Bladder microvascular endothelial cell (primary cell): ENCODE measurements around the gene CRYBB1. TPM values are rescaled to one million over a fixed set of nuclear protein-coding genes. Genes with fewer than 3 reads are reported as not detected.

Source experiments
- total RNA-seq: library from RNA; depleted of rRNA; stranded (reverse); fragments of >200 nt; gene quantifications from 2 replicates; pipeline ENCODE4 v1.2.3, GENCODE V29; 2014

Gene CRYBB1
- total RNA-seq = not detected in 2 replicates

DNA sequence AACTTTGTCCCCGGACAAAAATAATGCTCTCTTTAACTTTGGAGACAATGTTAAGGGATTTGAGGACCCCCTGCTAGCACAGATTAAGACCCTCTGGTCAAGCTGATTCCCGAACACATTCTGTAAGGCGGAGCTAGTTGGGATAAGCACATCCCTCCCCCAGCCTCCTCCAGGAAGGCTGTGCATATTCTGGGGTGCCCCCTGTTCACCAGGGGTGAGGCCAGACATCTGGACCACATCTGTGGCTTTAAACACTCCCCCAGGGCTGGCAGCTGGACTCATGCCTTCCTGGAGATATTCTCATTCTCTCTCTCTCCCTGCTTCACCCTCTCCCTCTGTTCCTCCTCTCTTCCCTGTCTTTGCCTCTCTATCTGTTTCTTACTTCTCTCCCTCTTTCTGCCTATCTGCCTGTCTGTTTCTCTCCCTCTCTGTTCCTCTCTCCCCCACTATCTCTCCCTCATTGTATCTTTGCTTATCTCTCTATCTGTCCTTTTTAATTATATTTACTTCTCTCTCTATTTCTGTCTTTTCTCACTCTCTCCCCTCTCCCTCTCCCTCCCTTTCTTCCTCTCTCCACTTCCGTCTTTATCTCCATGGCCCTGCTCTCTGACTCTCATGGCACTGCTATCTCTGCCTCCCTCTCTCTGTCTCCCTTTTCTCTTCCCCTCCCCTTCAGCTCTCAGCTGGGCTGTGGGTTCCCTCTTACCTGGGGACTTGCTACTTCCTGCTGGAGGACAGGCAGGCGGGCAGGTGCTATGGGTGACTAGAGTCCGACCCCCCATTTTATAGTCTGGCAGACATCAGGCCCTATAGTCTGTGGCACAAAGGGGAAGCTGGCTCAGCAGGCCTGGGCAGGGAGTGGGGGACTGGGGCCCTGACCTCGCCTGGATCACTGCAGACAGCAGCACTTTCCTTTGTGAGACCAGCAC lies at the start of gene CRYBB1:
CRYBB1 (minus strand) TSS at position 757 of the 929 bp plus-strand sequence. CDS start 1,708 bp downstream, outside the sequence.

DNA sequence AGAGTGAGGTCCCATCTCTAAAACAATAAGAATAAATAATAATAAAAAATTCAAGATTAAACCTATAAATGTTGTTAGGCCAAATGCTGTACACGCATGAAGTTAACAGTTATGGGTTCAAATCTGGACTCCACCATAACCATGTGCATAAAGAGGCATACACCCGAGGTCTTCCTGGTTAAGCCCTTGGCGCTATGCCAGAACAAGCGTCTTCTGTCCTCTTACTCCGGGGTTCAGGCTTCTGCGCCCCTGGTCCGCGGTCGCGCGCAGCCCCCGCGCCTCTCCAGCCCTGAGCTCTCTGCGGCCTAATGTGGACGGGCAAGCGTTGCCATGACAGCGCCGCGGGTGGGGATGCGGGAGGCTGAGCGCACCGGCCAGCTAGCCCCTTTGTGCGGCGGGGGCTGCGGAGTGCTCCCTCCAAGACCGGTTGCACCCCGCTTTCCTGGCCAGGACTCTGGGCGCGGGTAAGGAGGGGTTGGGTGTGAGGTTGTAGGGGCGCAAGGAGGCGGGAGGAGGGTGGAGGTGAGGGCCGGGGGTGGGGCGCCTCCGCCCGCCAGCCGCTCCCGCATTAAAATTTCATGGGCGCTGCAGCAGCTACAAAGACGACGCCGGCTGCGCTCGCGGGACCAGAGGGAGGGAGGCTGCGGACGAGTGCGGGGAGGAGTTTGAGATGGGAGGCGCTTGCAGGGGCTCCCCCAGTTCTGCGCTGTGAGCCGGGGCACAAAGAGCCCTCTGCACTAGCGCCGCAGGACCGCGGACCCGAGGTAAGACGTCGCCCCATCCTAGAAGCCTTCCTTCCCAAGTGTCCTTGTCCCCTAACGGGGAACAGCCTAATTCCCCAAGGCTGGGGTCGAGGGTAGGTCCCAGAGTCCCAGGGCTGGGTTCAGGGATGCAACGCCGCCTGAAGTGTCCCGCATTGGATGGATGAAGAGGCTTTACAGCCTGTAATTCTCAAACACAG lies 39.3 kb upstream of the CRYBB1 start, which contains the start of gene MIAT:
MIAT (plus strand) TSS at position 698 of the 961 bp plus-strand sequence.

DNA sequence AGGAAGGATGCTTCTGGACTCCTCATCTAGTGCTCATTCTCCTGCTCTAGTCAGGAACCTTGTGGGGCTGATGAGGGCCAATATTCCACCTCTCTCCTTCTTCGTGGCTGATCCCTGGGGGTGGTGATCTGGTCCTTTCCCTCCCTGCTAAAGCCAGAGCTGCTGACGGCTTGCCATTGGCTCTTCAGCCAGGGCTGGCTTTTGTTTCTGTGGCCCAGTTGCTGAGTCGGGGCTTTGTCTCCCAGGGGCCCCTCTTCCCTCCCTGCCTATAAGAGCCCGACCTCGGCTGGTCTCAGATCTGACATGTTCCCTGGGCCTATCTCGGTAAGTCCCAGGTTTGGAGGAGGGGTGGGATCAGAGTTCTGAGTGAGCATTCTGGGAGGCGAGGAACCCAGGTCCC lies 3.8 kb upstream of the CRYBB1 start, which contains the start of gene CRYBA4:
CRYBA4 (plus strand) TSS at position 301 of the 400 bp plus-strand sequence. CDS start 634 bp downstream, outside the sequence.

DNA sequence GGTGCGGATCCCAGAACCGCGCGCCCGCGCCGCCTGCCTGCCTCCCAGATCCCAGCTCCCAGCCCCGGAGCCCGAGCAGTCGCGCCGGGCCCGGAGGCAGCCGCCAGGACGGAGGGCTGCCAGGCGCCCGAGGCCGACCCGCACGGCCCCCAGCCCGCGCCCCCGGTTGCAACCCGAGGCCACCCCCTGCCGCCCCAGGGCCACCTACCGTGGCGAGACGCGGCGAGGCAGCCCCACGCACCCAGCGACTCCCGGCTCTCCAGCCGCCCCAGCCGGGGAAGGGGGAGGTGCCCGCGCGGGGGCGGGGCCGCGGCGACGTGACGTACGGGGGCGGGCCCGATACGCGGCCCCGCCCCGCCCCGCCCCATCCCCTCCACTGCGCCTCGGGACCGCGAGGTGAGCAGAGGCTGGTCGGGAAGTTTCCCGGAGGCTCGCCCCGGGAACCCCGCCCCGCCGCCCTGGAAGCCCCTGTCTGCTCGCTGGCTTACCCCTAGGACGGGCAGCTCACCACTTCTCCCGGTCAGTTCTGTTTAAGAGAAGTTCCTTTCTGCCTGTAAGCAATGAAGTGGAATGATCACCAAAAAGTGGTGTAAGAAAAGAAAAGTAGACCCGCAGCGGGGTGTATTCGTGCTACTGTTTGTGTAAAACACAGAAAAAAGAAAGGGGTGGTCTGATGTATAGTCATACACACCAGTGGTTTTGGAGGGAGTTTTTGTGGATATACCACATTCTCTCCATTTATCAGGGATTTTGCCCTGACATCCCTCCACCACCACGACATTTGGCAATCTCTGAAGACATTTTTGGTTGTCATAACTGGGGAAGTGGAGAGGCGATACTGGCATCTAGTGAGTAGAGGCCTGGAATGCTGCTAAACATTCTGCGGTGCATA lies 27.7 kb downstream of the CRYBB1 start, which contains the start of gene TPST2:
TPST2 (minus strand) TSS at position 288 of the 892 bp plus-strand sequence. CDS start 48,502 bp downstream, outside the sequence.

Other genes with a start within 250 kb of the CRYBB1 start
- gene ASPHD2, start 188.8 kb downstream of the CRYBB1 start, total RNA-seq = 0.81 and 2.0 TPM in 2 replicates
- 12.3 and 23.2 TPM in 2 replicates for gene HPS4, start 134.2 kb downstream of the CRYBB1 start, total RNA-seq
- gene SRRD, start 134.2 kb downstream of the CRYBB1 start, total RNA-seq = 9.1 and 19.2 TPM in 2 replicates
- 27.8 and 52.1 TPM in 2 replicates for gene TFIP11, start 105.6 kb downstream of the CRYBB1 start, total RNA-seq
- gene TPST2, start 27.9 kb downstream of the CRYBB1 start, total RNA-seq = 33.2 and 121 TPM in 2 replicates
- not detected in 2 replicates for gene CRYBA4, start 3.9 kb upstream of the CRYBB1 start, total RNA-seq
- 0.16 and 0.82 TPM in 2 replicates for gene MIAT, start 39.6 kb upstream of the CRYBB1 start, total RNA-seq